ENCODE measurements around the gene SLC25A21.
A peak's percentile ranks its signal among the peaks of the same experiment; 100 is the strongest.

Gene SLC25A21

DNA sequence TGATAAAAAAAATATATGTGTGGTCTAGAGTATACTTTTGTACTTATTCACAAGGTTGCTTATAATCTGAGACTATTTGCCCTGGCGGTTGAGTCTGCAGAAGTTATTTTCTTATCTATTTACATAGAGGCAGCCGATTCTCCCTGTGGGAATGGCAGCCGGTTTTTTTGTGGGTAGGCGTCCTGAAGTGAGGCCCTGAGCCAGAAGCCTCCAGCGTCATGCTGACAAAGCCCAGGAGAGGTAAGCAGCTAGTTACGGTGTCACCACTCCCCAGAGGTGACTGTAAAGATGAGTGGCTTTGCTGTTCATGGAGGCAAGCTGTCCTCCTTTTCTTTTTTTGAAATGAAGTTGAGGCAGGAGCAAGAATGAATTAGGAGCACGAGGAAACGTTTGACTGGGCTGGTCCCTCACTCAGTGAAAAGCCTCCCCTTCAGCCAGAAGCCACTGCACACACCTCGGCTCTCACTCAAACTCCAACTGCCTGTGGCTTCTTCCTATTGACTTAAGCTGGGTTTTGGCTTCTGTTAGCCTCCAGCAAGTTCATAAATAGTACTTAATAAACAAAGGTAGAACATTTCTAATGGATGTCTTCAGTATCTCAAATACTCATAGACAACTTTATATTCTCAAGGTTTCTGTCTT lies 489.2 kb downstream of the SLC25A21 start:
- DNase-seq = peak; percentile 95

DNA sequence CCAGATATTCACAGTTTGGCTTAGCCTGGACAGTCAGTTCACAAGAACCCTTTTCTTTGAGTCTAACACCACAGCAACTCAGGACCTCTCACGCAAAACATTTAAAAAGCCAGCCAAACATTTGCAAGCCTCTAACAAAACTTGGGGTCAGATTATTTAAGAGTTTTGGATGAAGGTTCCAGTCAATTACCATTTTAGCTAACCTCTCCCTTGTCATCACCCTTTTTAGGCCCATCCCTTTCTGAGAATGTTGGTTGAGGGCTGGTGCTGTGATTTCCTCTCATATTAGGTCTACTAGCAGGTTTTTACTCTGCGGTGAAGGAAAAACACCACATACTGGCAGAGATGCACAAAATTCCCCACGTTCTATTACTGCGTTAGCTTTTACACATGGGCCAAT lies 490.1 kb downstream of the SLC25A21 start:
- no peak for DNase-seq

- peak; percentile 93 for DNase-seq
Measured at GRCh38 chr14:36676236-36676635, 496.2 kb downstream of the SLC25A21 start.

GRCh38 chr14:36675581-36675980 lies 496.8 kb downstream of the SLC25A21 start:
- DNase-seq = peak; percentile 92

DNA sequence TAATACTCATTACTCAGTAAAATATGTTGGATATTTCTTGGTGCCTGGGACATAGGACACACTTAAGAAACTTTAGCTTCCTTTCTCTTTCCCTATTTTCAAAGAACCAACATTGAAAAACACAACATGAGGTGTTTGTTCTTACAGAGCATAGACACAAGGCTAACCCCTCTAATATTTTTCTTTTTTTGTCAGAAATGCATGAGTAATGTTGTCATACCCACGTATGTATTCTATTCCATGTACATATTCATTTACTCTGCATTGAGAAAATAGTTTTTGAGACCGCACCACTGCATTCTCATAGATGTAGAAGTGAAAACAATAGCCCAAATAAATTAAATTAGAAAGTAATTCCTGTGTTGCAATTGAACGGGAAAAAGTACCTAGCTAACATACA lies 497.7 kb downstream of the SLC25A21 start:
- DNase-seq = peak; percentile 98

GRCh38 chr14:36672095-36672494 lies 500.3 kb downstream of the SLC25A21 start:
- peak; percentile 99 for DNase-seq

GRCh38 chr14:36671149-36671548 lies 501.3 kb downstream of the SLC25A21 start:
- DNase-seq = peak; percentile 99

- peak; percentile 98 for DNase-seq
Measured at GRCh38 chr14:36667679-36668078, 504.7 kb downstream of the SLC25A21 start.

- DNase-seq = peak; percentile 85
Measured at GRCh38 chr14:36666416-36667206, 505.8 kb downstream of the SLC25A21 start.

- DNase-seq = peak; percentile 96
Measured at GRCh38 chr14:36665887-36666415, 506.5 kb downstream of the SLC25A21 start.

- peak; percentile 90 for DNase-seq
Measured at GRCh38 chr14:36664322-36665193, 507.8 kb downstream of the SLC25A21 start.

DNA sequence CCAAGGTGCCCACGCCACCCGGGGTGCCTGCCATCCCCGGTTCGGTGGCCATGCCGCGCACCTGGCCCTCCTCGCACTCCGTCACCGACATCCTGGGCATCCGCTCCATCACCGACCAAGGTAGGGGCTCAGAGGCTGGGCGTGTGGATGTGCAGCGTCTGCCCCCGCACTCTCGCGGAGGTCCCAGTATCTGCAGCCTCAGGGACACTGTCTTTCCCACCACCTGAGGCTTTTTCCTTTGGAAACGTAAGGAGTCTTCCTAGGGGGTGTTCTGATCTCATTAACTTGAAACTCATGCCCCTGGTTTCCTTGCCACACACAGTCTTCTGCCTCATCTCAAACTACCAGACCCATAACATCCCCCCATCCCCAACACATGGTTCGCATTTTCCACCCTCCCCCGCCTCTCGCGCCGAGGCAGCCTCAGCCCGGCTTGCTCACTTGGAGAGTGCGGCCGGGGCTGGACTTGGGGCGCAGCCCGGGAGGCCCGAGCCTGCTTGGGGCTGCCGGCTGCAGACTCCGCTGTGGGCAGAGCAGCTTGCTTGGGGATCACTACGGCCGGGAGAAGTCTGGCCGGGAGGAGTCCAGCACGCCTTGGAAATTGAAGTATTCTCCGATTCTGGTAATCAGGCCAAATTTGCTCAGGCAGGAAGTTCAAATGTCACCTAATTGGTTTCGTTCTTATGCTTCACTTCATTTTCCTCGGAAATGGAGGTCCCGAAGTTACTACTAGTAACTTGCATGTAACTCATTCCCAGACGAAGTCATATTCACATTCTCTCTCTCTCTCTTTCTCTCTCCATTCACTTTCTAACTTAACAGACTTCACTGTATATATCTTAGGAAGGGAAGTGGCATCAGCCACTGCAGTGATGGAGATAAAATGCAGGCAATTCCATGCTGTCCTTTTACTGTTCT lies 508.7 kb downstream of the SLC25A21 start:
- DNase-seq = peak; percentile 87

GRCh38 chr14:36662543-36663403 lies 509.6 kb downstream of the SLC25A21 start:
- DNase-seq = peak; percentile 79

GRCh38 chr14:36662258-36662542 lies 510.2 kb downstream of the SLC25A21 start:
- no peak for DNase-seq

DNA sequence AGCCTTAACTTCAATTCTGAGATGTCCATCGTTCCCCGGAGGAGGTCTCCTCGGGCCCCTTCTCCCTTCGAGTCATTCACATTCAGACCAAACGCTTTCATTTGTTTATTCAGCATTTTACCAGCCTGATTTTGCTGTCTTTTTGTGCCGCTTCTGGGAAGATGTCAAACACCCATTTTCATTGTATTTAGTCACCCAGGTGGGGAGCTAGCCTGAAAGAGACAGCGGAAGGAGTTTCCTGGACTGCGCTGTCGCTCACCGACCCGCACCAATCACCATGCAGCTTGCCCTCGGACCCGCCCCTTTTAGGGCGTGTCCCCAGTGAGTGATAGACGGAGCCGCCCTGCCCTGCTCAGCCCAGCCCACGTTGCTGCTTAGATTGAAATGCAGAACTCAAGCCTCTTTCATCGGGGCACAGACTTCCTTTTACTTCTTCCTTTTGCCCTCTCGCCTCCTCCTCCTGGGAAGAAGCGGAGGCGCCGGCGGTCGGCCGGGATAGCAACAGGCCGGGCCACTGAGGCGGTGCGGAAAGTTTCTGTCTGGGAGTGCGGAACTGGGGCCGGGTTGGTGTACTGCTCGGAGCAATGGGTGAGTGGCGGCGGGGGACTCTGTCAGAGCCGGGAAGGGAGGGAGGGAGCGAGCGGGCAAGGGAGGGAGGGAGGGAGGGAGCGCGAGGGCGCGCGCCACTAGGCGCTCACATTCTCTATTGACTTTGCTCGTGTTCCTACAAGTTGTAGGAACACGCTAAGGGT lies 510.7 kb downstream of the SLC25A21 start, which contains the start of gene PAX9:
TSS of gene PAX9 (plus strand) at position 355 of the 752 bp plus-strand sequence. CDS start at position 585, 230 bp downstream.
- peak; percentile 100 for DNase-seq

DNA sequence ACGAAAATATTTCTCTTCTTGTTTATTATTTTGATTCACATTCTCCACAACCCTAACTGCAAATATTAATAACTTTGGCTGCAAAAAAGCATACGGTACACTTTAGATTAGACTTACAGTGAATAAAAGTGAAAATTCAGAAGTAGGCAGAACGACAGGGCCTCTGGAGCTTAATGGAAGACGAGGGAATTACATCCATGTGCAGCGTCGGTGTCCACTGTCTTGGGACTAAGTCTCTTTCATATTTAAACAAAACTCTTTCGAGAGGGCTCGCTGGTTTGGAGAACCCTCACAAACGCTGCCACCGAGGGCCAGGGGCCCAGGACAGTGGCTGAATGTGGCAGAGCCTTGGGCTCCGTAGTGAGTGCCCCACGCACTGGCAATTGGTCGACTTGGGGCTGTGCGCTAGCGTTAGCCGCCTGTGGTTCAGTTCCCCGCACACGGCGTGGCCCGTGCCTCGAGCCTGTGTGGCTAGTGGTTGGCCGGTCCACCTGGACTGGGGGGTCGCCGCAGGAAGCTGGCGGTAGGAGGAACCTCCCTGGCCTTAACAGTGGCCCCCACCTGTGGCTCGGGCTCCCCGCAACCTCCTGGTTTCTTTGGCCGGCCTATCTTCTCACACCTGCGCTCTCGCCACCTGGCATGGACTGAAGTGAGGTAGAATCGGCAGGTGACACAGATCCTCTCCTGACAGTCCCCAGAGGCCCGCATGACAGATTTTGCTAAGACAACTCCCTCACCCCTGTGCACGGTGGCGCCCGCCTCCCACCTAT lies 511.5 kb downstream of the SLC25A21 start:
- DNase-seq = peak; percentile 100

DNA sequence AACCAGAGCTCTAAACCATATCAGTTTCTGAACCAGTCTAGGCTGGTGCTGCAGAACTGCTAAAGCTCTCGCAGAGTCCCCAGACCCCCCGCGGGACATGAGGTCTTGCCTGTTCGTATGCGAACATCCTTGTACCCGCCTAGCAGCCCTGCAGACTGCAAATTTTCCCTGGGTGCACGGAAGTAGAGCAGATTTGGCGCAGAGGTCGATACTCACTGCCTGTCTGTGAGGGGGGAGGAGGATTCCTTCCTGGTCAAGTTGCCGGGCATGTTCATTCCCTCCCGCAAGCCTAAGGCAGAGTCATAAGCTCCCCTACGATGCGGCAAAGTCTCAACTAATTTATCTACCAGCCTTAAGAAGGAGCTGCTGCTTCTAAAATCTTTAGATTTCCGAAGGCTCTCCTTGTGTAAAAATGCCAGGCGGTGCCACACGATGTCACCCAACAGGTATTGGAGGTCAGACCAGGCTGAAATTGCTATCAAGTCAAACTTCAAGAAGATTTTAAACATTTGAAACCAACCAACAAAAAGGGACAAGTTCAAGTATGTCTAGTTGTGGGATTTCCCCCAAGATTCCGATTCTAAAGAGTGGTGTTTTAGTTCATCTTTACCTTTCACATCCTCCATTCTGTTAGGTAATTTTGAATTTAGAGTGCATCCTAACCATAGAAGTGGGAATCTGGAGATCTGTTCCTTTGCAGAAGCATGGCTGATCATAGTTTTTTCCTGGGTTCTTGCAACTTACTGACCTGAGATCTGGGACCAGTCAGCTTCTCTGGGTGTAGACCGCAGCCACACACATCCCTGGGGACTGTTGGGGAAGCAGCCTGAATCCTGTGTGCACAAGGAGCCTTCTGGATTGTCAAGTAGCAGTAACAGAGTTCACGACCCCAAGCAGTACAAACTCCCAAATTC lies 512.3 kb downstream of the SLC25A21 start:
- DNase-seq = peak; percentile 94
